Heart left ventricle (tissue), 13 donors: ENCODE results near the gene DIS3L2.

Source experiments
- POLR2A ChIP-seq, 2 donors: fragments of 450-650 bp; IDR thresholded peaks; one replicate each; pipeline ENCODE4 v1.6.1; 2017; ENCODE audit warnings: antibody characterized with exemption in 2 of 2, mild to moderate bottlenecking in 2 of 2, moderate library complexity in 2 of 2
- TF ChIP-seq, protein P1 (sequence below), 12 donors: fragments of 200-600 bp; sonication (generic) in 4 of 12; IDR thresholded peaks; one replicate each; pipeline versions ENCODE4 v1.5.0 to v1.8.0; 2018 to 2022; ENCODE audit warnings: antibody characterized with exemption in 12 of 12, mild to moderate bottlenecking in 5 of 12
- donor health status: ischemic (EF 13 %, LVEDD 7.1; RV severe dilation, severe dysfunction).
- donor health status: DM: no; HTN: yes; CAD: no.
- donor health status: DM: no; HTN: no; CAD: no.
- donor health status: ischemic (EF 25% LVEDD 6.9; RV normal size, moderate dysfunction).
- donor health status: ischemic (EF 25% LVEDD 5.7; RV mildly dilated, moderate dysfunction).
- donor health status: ischemic (EF 35%, LVEDD 5.7; RV mildly dilated, moderate dysfunction).
- donor health status: nonischemic (EF 11% LVEDD 7.7; RV severe dilation, severe dysfunction).
- donor health status: DM: yes; HTN: yes; CAD: no.
- donor health status: PGD.
- donor health status: ischemic (EF 29% LVEDD 5.4; RV normal size, mild dysfunction).
- donor health status: nonischemic (EF 23%, LVEDD 6.1; RV moderate dilation, normal function).

DNA sequence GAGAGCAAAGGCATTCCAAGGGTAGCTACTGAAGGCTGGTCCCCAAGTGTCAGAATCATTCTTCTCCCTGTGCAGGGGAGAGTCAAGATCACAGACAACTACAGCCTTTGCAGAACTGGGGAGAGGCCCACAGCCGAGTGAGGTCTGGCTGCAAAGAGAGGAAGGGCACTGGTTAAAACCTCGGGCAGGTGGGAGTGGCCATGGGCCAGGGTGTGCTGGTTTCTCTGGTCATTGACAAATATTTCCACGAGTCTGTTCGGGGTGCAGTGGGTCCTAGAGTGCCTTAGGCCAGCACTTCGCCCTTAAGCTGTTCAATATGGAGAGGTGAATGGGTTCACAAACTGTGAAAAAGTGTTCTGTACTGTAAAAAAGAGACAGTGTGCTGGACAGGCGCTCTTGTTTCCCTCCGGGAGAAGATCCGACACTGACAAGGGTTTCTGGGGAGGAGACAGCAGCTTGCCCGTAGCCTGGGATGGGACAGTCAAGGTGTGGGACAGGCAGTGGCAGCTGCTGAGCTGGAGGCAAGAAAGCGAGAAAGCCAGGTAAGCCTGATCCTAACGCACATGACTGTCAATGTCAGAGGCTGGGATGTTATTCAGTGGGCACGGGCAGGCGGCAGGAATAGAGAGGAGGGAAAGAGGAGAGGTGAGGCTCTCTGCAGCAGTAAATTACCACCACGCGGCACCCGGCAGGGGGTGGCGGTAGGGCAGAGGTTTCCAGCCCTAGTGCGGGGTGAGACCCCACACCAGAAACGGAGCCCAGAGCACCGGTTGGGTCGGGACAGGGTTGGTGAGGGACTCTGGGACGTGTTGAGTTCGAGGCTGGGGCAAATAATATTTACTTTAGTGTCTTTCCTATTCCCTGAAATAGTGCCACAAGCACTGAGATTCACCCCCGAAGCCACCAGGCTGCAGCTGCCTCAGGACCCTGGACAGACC is 37.3 kb upstream of the DIS3L2 start:
- TF ChIP-seq, protein P1, sequence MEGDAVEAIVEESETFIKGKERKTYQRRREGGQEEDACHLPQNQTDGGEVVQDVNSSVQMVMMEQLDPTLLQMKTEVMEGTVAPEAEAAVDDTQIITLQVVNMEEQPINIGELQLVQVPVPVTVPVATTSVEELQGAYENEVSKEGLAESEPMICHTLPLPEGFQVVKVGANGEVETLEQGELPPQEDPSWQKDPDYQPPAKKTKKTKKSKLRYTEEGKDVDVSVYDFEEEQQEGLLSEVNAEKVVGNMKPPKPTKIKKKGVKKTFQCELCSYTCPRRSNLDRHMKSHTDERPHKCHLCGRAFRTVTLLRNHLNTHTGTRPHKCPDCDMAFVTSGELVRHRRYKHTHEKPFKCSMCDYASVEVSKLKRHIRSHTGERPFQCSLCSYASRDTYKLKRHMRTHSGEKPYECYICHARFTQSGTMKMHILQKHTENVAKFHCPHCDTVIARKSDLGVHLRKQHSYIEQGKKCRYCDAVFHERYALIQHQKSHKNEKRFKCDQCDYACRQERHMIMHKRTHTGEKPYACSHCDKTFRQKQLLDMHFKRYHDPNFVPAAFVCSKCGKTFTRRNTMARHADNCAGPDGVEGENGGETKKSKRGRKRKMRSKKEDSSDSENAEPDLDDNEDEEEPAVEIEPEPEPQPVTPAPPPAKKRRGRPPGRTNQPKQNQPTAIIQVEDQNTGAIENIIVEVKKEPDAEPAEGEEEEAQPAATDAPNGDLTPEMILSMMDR (IDR thresholded peaks at IDR 0.05): no peak
- no peak for TF ChIP-seq POLR2A (IDR thresholded peaks at IDR 0.05)
